Progenitor cell of endocrine pancreas (in vitro differentiated cells): ENCODE measurements around the gene KLHL11. TPM values are rescaled to one million over a fixed set of nuclear protein-coding genes. Genes with fewer than 3 reads are reported as not detected.

Experiments used
- DNase-seq: peaks from one replicate; pipeline ENCODE4 v3.0.0; 2021; ENCODE audit warnings: low spot score; ENCODE audit not compliant: unreplicated experiment
- H3K27ac Mint-ChIP-seq: 2 replicates; pipeline ENCODE4 v1.8.0; 2021; ENCODE audit warnings: mild to moderate bottlenecking, moderate library complexity, mixed read lengths
- H3K27me3 Mint-ChIP-seq: 2 replicates; pipeline ENCODE4 v1.8.0; 2021; ENCODE audit warnings: mixed read lengths
- H3K36me3 Mint-ChIP-seq: 2 replicates; pipeline ENCODE4 v1.8.0; 2022; ENCODE audit warnings: mixed read lengths; ENCODE audit not compliant: insufficient read depth
- H3K4me1 Mint-ChIP-seq: 2 replicates; pipeline ENCODE4 v1.8.0; 2021; ENCODE audit warnings: low read depth, mixed read lengths
- H3K4me3 Mint-ChIP-seq: 2 replicates; pipeline ENCODE4 v1.8.0; 2021; ENCODE audit warnings: low read depth, mild to moderate bottlenecking, moderate library complexity, mixed read lengths
- H3K9me3 Mint-ChIP-seq: 2 replicates; pipeline ENCODE4 v1.8.0; 2021; ENCODE audit warnings: low read depth, mixed read lengths
- CTCF ChIP-seq: fragments of 200-600 bp; sonication (generic); IDR thresholded peaks from one replicate; pipeline ENCODE4 v1.5.0; 2021; ENCODE audit warnings: antibody characterized with exemption, mild to moderate bottlenecking; ENCODE audit not compliant: unreplicated experiment
- total RNA-seq: library from RNA; stranded (reverse); gene quantifications from 2 replicates; pipeline ENCODE4 v1.2.1, GENCODE V29; 2021

Gene KLHL11
- total RNA-seq, 1 donor from 2014 or later, result 16.9 TPM

GRCh38 chr17:41912925-41913324 lies 47.7 kb upstream of the KLHL11 start:
- no peak overlapping the region for H3K4me3 Mint-ChIP-seq
- H3K27ac Mint-ChIP-seq, result no peak overlapping the region
- no peak for DNase-seq
- H3K27me3 Mint-ChIP-seq, result no peaks in the 10 kb centered on the region
- no peaks in the 10 kb centered on the region for H3K9me3 Mint-ChIP-seq
- no peak for TF ChIP-seq CTCF
- H3K36me3 Mint-ChIP-seq, result peaks cover 22% of the 10 kb centered on the region
- H3K4me1 Mint-ChIP-seq, result peaks cover 49% of the 10 kb centered on the region

GRCh38 chr17:41910701-41911391 lies 45.6 kb upstream of the KLHL11 start:
- H3K4me1 Mint-ChIP-seq, result peaks cover 38% of the 10 kb centered on the region
- no peak overlapping the region for H3K27ac Mint-ChIP-seq
- no peak overlapping the region for H3K4me3 Mint-ChIP-seq
- no peaks in the 10 kb centered on the region for H3K9me3 Mint-ChIP-seq
- no peaks in the 10 kb centered on the region for H3K27me3 Mint-ChIP-seq
- TF ChIP-seq CTCF, result no peak
- DNase-seq, result no peak
- H3K36me3 Mint-ChIP-seq, result peaks cover 29% of the 10 kb centered on the region

GRCh38 chr17:41909088-41909487 lies 43.9 kb upstream of the KLHL11 start:
- TF ChIP-seq CTCF, result no peak
- Mint-ChIP-seq H3K9me3 (no peaks in the 10 kb centered on the region), H3K27ac (peak overlapping the region; percentile 23), H3K4me1 (peaks cover 21% of the 10 kb centered on the region), H3K27me3 (no peaks in the 10 kb centered on the region), H3K36me3 (peaks cover 33% of the 10 kb centered on the region), H3K4me3 (no peak overlapping the region)
- no peak for DNase-seq

DNA sequence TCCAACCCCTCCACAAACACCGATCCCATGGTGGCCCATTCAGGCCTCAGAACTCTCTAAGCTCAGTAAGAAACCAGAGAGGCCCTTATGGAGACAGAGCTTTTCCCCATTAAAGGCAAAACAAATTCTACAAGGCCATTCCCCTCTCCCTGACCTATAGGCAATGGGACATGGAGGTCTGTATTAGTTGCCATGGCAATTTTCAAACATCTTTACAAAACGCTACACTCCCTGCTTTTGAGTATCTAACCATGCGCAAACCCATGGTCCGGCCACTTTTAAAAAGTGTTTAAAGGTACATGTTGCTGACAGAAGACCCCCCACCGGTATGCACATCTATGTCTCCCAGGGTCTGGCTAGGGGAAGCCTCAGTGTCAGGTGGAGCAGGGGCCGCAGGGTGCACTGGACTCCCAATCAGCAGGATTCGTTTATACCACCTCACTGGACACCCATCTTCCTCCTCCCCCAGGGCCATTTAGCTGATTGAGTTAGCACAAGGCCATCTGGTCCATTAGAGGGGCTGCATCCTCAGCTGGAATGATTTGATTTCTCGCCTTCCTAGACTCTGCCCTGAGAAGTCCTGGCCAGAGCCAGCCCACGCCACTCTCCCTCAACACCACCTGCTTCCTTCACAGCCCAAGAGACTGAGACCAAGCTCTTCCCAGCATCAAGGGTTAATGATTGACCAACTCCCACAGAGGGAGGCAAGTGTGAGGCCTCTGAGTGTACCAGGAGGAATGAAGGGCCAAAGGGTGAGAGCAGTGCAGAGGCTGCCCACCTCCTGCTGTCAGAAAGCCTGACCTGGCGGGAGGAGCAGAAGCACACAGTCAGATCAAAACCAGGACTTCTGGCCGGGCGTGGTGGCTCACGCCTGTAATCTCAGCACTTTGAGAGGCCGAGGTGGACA lies 42.7 kb upstream of the KLHL11 start:
- DNase-seq, result peak; percentile 26
- H3K27ac Mint-ChIP-seq, result peak overlapping the region; percentile 92
- no peaks in the 10 kb centered on the region for H3K9me3 Mint-ChIP-seq
- peaks cover 16% of the 10 kb centered on the region for H3K4me1 Mint-ChIP-seq
- no peak for TF ChIP-seq CTCF
- H3K36me3 Mint-ChIP-seq, result peaks cover 35% of the 10 kb centered on the region
- H3K27me3 Mint-ChIP-seq, result no peaks in the 10 kb centered on the region
- H3K4me3 Mint-ChIP-seq, result peak overlapping the region; percentile 0

GRCh38 chr17:41907185-41907556 lies 41.9 kb upstream of the KLHL11 start:
- Mint-ChIP-seq H3K4me3 (no peak overlapping the region), H3K27me3 (no peaks in the 10 kb centered on the region), H3K4me1 (peaks cover 16% of the 10 kb centered on the region), H3K9me3 (no peaks in the 10 kb centered on the region), H3K27ac (peak overlapping the region; percentile 92), H3K36me3 (peaks cover 29% of the 10 kb centered on the region)
- no peak for TF ChIP-seq CTCF
- no peak for DNase-seq
